Iris pigment epithelial cell (primary cell): ENCODE results near the gene HTT.

ENCODE experiments used
- DNase-seq: peaks from one replicate; pipeline ENCODE4 v3.0.0-alpha.2; 2011; ENCODE audit warnings: low read depth

The HTT gene

DNA sequence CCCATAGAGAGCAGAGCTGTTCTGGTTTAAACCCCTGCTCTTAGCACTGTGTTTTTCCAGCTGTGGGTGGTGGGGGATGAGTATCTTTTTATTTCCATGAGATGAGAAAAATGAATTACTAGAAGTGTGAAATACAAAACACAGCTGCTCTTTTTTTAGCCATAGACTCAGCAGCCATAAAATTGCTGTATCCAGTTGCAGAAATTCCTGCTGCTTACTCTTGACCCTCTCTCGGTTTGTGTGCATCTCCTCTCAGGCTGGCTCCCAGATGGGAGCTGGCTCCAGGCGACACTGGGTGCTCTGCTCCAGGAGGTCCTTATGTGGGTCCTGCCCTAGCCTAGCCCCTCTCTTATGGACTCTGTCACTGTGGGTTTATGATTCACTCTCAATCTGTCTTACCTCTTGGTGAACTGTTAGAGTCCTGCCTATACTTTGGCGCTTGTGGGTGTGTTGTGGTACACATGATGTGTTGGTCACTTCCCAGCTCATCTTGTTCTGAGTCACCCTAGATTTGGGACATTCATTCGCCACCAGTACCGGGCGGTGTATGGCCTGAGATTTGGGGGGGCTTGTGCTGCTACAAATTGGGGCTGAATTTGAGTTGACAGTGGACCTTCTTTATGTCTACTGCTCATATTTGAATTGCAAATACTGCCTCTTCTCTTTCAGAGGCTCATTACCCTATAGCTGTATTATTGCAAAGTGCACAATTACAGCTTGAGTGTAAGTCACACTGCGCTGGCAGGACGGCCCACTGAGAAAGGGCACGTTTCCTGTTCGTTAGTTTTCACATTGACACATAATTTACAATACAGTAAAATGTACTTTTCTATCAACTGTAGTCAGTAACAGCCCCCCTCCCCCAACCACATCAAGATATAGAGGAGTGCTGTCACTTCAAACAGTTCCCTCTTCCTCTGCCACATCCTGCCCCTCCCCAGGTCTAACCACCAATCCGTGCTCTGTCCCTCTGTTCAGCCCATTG is 127.5 kb downstream of the HTT start:
- DNase-seq, result peak; percentile 73

DNA sequence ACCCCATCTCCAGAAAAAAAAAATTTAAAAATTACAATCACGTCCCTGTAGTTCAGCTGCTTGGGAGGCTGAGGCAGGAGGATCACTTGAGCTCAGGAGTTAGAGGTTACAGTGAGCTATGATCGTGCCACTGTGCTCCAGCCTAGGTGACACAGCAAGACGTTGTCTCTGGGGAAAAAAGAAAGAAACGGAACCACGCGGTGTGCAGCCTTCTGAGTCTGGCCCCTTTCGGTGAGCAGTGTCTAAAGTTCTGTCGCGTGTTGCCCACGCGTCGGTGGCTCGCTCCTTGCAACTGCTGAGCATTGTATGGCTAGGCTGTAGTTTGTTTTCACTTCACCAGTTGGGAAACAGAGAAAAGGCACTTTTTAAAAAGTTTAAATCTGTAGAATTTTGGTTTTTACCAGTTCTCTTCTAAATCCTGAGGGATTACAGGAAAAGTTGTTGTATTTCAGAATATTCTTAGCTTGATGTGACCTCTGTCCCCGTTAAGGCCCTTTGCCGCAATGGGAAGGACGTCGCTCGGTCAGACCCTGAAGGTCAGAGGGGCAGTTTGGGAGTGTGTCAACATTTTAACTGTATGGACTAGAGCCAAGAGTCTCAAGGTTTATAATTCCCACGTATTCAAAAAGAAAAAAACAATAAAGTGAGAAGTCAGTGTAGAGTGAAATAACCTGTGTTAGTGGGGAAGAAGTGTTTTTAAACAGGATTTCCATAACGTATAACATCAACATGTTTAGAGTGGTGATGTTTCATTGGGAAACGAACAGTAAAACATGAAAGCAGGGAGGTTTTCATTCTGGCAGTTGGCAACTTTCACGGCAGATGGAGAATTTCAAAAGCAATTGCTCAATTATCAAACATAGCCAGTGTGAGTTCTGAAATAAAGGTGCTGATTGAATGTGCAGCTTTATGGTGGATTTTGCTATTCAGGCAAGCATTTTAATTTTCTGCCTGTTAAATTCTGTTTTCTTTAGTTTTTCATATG is 128.6 kb downstream of the HTT start:
- no peak for DNase-seq

DNA sequence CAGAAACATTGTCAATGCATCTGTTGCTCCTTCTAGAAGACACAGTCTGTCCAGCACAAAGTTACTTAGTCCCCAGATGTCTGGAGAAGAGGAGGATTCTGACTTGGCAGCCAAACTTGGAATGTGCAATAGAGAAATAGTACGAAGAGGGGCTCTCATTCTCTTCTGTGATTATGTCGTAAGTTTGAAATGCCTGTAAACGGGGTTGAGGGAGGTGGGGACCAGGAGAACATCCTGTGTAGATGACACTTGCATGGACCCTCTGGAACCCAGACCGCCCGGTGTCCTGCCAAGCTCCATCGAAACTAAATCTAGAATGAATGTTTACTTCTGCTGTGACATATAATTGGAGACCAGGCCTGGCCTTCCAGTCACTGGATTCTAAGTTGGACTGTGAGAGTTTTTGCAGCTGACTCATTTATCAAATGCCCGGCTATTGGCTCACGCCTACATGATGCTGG is 129.5 kb downstream of the HTT start:
- peak; percentile 80 for DNase-seq

DNA sequence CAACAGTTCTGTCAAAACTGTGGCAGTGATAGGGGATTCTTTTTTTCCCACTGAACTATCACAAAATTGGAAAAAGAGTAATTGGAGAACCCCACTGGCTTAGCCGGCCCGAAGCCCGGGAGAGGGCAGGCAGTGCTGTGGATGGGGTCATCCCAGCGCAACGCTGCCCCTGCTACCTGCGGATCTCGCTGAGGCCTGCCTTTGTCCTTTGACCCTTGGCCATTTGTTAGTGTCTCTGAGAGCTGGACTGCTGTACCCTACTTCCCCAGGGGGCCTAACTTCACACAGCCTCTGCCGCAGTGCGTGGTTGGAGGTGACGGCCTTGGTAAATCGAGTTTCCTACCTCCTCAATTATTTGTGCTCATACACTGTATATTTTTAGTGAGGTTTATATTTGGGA is 131.5 kb downstream of the HTT start:
- DNase-seq, result no peak

- DNase-seq, result no peak
These were observed 132.1 kb downstream of the HTT start for GRCh38 chr4:3206439-3207100.

DNA sequence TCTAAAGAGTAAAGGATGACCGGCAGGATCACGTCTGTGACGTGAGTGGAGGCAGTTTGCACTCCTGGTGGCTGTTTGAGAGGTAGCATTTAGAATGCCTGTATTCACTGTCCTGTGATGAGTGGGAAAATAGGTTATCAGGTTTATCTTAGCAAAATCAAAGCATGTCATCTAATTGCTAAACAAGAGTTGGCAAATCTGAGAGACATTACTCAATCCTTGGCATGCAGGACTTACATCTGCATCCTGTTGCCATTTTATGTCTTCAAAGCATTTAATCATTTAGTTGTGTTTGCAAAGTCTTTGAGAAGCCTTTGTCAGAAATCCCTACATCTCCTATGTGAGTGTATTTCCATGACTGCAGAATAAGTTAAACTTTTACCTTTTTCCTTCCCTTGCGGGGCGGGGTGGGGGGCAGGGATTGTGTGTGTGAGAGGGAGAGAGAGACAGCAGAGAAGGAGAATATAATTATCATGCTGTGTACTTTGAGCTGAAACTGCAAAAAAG is 133.1 kb downstream of the HTT start:
- peak; percentile 83 for DNase-seq

GRCh38 chr4:3208826-3209225 is 134.3 kb downstream of the HTT start:
- no peak for DNase-seq

DNA sequence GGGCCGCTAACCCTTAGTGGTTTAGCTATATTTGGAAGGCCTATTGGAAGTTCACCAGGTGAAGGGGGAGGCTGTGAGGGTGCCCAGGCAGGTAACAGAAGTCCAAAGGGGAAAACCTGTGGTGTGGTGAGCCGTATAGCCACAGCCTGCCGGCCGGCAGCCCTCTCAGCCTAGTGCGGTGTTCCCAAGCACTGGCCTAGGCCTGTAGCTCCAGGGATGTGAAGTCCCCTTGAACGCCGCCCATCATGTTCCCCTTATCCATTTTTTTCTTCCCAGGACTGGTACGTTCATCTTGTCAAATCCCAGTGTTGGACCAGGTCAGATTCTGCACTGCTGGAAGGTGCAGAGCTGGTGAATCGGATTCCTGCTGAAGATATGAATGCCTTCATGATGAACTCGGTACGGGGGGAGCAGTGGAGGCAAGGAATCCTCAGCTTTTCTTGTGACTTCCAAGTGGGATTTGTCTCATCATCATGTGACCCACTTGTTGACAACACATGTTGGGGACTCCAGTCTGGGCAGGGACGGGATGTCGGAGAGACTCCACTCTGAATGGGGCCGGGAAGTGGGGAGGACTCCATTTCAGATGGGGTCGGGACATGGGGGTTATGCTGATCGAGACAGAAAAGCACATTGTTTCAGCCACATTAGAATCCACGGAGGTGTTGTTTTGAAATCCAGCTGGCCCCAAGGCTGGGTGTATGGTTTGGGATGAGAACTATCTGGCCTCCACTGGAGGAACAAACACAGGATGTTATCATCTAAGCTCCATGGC is 135.3 kb downstream of the HTT start:
- no peak for DNase-seq

DNA sequence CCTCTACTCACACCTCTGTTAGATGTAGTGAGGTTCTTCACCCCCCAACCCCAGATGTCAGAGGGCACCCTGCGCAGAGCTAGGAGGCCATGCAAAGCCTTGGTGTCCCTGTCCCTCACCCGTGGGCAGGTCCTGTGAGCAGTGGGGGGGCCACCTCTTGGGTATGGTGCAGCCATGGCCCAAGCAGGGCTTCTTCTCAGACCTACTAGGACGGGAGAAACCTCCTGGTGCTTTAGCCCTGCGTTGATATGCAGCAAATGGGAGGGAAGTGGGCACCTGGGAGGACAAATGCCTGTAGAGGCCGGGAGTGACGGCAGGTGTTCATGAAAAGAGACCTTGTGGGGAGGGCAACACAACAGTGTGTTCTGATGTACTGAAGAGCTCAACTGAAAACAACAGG is 136.0 kb downstream of the HTT start:
- DNase-seq, result no peak

DNA sequence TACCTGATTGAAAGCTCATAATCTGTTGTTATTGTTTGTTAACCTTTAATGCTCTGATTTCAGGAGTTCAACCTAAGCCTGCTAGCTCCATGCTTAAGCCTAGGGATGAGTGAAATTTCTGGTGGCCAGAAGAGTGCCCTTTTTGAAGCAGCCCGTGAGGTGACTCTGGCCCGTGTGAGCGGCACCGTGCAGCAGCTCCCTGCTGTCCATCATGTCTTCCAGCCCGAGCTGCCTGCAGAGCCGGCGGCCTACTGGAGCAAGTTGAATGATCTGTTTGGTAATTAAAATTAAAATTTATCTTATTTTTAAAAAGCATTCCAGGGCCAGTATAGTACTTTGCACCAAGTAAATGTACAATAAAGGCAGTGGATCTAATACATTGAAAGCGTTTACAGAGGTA is 137.4 kb downstream of the HTT start:
- DNase-seq, result no peak

- DNase-seq, result no peak
These were observed 138.1 kb downstream of the HTT start for GRCh38 chr4:3212391-3213105.

DNA sequence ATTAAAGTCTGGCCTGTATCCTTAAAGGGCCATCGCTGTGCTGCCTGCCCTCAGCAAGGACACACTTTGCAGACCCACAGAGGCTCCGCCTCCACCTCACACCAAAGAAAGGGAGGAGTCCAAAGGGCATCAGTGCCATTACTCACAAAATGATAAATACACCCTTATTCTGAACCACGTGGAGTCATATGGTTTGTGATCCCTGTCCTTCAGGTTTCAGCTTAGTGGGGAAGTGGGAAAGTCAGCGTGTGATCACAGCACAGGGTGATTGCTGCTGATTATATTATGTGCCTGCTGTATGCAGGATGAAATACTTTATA is 138.6 kb downstream of the HTT start:
- no peak for DNase-seq

GRCh38 chr4:3213661-3214250 is 139.3 kb downstream of the HTT start:
- no peak for DNase-seq

- DNase-seq, result no peak
These were observed 140.8 kb downstream of the HTT start for GRCh38 chr4:3215256-3215655.

- DNase-seq, result no peak
These were observed 141.3 kb downstream of the HTT start for GRCh38 chr4:3215733-3216132.

DNA sequence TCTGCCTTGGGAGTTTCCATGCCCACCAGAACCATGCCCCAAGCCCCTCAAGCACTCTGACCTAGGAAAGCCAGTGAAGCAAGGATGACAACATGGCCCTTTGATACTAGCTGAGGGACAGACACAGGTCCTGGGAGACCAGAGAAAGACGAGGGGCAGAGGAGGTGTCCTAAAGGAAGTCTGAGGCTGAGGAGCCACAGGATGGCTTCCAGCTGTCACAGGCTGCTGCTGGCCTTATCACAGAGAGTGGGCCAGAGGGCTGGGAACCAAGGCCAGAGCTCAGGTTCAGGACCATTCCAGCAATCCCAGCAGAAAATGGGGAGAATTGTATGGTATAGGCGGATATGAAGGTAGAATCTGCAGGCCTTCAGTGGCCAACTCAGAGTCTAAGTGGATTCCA is 142.8 kb downstream of the HTT start:
- DNase-seq, result no peak

DNA sequence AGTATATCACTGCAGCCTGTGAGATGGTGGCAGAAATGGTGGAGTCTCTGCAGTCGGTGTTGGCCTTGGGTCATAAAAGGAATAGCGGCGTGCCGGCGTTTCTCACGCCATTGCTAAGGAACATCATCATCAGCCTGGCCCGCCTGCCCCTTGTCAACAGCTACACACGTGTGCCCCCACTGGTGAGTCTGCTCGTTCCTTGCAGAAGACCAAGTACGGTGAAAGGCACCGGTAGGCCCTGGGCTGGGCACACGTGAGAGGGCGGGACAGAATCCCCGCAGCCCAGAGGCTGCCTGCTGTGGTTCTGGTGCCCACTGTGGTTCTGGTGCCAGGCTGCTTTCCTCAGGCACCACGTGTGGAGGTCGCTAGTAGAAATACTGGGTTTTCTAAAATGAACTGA is 143.3 kb downstream of the HTT start:
- DNase-seq, result no peak

GRCh38 chr4:3218824-3219760 is 144.6 kb downstream of the HTT start:
- no peak for DNase-seq
